Chondrocyte (in vitro differentiated cells): ENCODE measurements around the gene CACNA1G. TPM values are rescaled to one million over a fixed set of nuclear protein-coding genes. Genes with fewer than 3 reads are reported as not detected.

Experiments
- DNase-seq: peaks from one replicate; pipeline ENCODE4 v3.0.0; 2021; ENCODE audit warnings: mixed read lengths, low spot score
- H3K27ac Mint-ChIP-seq: one replicate; pipeline ENCODE4 v1.8.0; 2021; ENCODE audit warnings: mild to moderate bottlenecking, moderate library complexity, mixed read lengths; ENCODE audit not compliant: unreplicated experiment
- H3K27me3 Mint-ChIP-seq: 2 replicates; pipeline ENCODE4 v1.8.0; 2021; ENCODE audit warnings: low read depth, mixed read lengths
- H3K36me3 Mint-ChIP-seq: 2 replicates; pipeline ENCODE4 v1.8.0; 2021; ENCODE audit warnings: low read depth, mixed read lengths
- H3K4me1 Mint-ChIP-seq: 2 replicates; pipeline ENCODE4 v1.8.0; 2021; ENCODE audit warnings: low read depth, mild to moderate bottlenecking, mixed read lengths
- H3K4me3 Mint-ChIP-seq: one replicate; pipeline ENCODE4 v1.8.0; 2021; ENCODE audit warnings: mild to moderate bottlenecking, moderate library complexity, mixed read lengths; ENCODE audit not compliant: unreplicated experiment
- H3K9me3 Mint-ChIP-seq: 2 replicates; pipeline ENCODE4 v1.8.0; 2021; ENCODE audit warnings: low read depth, mixed read lengths
- CTCF ChIP-seq: fragments of 200-600 bp; sonication (generic); IDR thresholded peaks from 2 replicates; pipeline ENCODE4 v1.5.0; 2021; ENCODE audit warnings: antibody characterized with exemption, mild to moderate bottlenecking, moderate library complexity
- total RNA-seq: library from RNA; stranded (reverse); gene quantifications from 3 replicates; pipeline ENCODE4 v1.2.1, GENCODE V29; 2021

The CACNA1G gene
- total RNA-seq, 1 donor from 2014 or later, result 0.10 TPM

GRCh38 chr17:50660887-50661345 is 100.4 kb downstream of the CACNA1G start:
- Mint-ChIP-seq H3K9me3 (no peaks in the 10 kb centered on the region), H3K27ac (peak overlapping the region; percentile 92), H3K4me3 (no peak overlapping the region), H3K4me1 (peaks cover 25% of the 10 kb centered on the region), H3K27me3 (no peaks in the 10 kb centered on the region), H3K36me3 (no peaks in the 10 kb centered on the region)
- no peak for TF ChIP-seq CTCF
- DNase-seq, result no peak

GRCh38 chr17:50661348-50661747 is 100.8 kb downstream of the CACNA1G start:
- Mint-ChIP-seq H3K9me3 (no peaks in the 10 kb centered on the region), H3K4me3 (no peak overlapping the region), H3K27ac (peak overlapping the region; percentile 92), H3K36me3 (no peaks in the 10 kb centered on the region), H3K4me1 (peaks cover 25% of the 10 kb centered on the region), H3K27me3 (no peaks in the 10 kb centered on the region)
- TF ChIP-seq CTCF, result no peak
- DNase-seq, result no peak

- Mint-ChIP-seq H3K9me3 (no peaks in the 10 kb centered on the region), H3K27ac (peak overlapping the region; percentile 92), H3K4me3 (peak overlapping the region; percentile 1), H3K36me3 (no peaks in the 10 kb centered on the region), H3K27me3 (no peaks in the 10 kb centered on the region), H3K4me1 (peaks cover 25% of the 10 kb centered on the region)
- no peak for DNase-seq
- no peak for TF ChIP-seq CTCF
Measured at GRCh38 chr17:50661795-50662391, 101.4 kb downstream of the CACNA1G start.

- Mint-ChIP-seq H3K4me1 (peaks cover 29% of the 10 kb centered on the region), H3K36me3 (no peaks in the 10 kb centered on the region), H3K27ac (no peak overlapping the region), H3K9me3 (no peaks in the 10 kb centered on the region), H3K27me3 (no peaks in the 10 kb centered on the region), H3K4me3 (no peak overlapping the region)
- no peak for DNase-seq
- TF ChIP-seq CTCF, result no peak
Measured at GRCh38 chr17:50662632-50663225, 102.2 kb downstream of the CACNA1G start.

GRCh38 chr17:50663812-50664374 is 103.4 kb downstream of the CACNA1G start:
- Mint-ChIP-seq H3K4me1 (peaks cover 41% of the 10 kb centered on the region), H3K9me3 (no peaks in the 10 kb centered on the region), H3K36me3 (no peaks in the 10 kb centered on the region), H3K27me3 (no peaks in the 10 kb centered on the region), H3K4me3 (no peak overlapping the region), H3K27ac (no peak overlapping the region)
- TF ChIP-seq CTCF, result no peak
- DNase-seq, result no peak
